HepG2 (cell line): ENCODE measurements around the gene MTHFD1L.

Source experiments
- BCL6 ChIP-seq: IDR thresholded peaks from 2 replicates; pipeline ENCODE4 v1.6.1; 2016; ENCODE audit warnings: missing genetic modification reagents, missing compliant biosample characterization
- CHD2 ChIP-seq: IDR thresholded peaks from 2 replicates; pipeline ENCODE4 v1.6.1; 2011; ENCODE audit warnings: low read depth, low read length, improper control_type of control experiment
- KAT7 ChIP-seq: IDR thresholded peaks from 2 replicates; pipeline ENCODE4 v1.6.1; 2018; ENCODE audit warnings: borderline replicate concordance, missing compliant biosample characterization
- TARDBP ChIP-seq: sonication (generic); formaldehyde crosslinking; IDR thresholded peaks from 2 replicates; pipeline ENCODE4 v1.8.0; 2022; ENCODE audit warnings: mild to moderate bottlenecking, missing genetic modification reagents
- ZNF780A ChIP-seq: sonication (generic); formaldehyde crosslinking; IDR thresholded peaks from 2 replicates; pipeline ENCODE4 v1.8.0; 2022; ENCODE audit warnings: mild to moderate bottlenecking, missing genetic modification reagents, moderate library complexity
- TF ChIP-seq, protein P1 (sequence below), 2 experiments: sonication (generic) in 1 of 2; formaldehyde crosslinking in 1 of 2; IDR thresholded peaks; 2 replicates each; pipeline versions ENCODE4 v1.4.0 to v1.6.1; 2018 to 2020; ENCODE audit warnings: missing genetic modification reagents in 2 of 2, borderline replicate concordance in 1 of 2, low read depth in 1 of 2, mild to moderate bottlenecking in 1 of 2, missing biosample characterization in 1 of 2
- TF ChIP-seq, protein P2 (sequence below): sonication (generic); formaldehyde crosslinking; IDR thresholded peaks from 2 replicates; pipeline ENCODE4 v1.4.0; 2020; ENCODE audit warnings: missing genetic modification reagents

DNA sequence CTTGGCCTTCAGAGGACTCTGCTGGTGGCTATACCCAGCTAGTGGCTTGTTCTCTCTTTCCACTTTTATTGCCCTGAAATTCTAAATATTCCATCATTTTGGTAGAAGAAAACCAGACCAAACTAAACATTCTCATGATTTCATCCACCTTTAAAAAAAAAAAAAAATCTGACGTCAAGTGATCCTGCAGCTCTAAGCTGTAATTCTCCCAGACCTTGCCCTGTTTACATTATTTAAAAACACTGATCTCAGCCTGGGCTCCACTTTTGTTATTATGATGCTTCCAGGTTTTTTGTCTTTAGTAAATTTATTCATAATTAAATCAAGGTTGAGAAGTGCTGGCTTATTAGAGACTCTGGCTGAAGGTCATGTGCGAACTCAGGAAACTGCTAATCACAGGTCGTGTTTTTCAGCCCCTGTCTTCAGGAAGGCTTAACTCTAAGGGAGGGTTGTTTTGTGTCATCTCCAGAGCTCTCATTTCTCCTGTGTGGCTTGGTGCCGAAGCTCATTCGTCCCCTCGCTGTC, 114.4 kb downstream of the MTHFD1L start:
- no peak for TF ChIP-seq ZNF780A (CRISPR knock-in tag)
- no peak for TF ChIP-seq KAT7 (CRISPR knock-in tag)
- TF ChIP-seq CHD2: no peak
- TF ChIP-seq, protein P1, sequence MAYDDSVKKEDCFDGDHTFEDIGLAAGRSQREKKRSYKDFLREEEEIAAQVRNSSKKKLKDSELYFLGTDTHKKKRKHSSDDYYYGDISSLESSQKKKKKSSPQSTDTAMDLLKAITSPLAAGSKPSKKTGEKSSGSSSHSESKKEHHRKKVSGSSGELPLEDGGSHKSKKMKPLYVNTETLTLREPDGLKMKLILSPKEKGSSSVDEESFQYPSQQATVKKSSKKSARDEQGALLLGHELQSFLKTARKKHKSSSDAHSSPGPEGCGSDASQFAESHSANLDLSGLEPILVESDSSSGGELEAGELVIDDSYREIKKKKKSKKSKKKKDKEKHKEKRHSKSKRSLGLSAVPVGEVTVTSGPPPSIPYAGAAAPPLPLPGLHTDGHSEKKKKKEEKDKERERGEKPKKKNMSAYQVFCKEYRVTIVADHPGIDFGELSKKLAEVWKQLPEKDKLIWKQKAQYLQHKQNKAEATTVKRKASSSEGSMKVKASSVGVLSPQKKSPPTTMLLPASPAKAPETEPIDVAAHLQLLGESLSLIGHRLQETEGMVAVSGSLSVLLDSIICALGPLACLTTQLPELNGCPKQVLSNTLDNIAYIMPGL (CRISPR knock-in tag; IDR thresholded peaks at IDR 0.05; ENCODE audit: borderline replicate concordance in 1 of 2, low read depth in 1 of 2): no peak
- TF ChIP-seq, protein P2, sequence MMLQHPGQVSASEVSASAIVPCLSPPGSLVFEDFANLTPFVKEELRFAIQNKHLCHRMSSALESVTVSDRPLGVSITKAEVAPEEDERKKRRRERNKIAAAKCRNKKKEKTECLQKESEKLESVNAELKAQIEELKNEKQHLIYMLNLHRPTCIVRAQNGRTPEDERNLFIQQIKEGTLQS (CRISPR knock-in tag): no peak
- TF ChIP-seq BCL6 (CRISPR knock-in tag): no peak
- TF ChIP-seq TARDBP (CRISPR knock-in tag): no peak
